Measurements from ENCODE around the gene PLXNA2.

- no peak for TF ChIP-seq EZH2 (IDR thresholded peaks at IDR 0.05; ENCODE audit: borderline replicate concordance, insufficient read depth, low read depth, low read length, poor library complexity, severe bottlenecking)
- no peak for TF ChIP-seq CTCF (IDR thresholded peaks at IDR 0.05)
Measured at GRCh38 chr1:208083715-208084085, 160.5 kb downstream of the PLXNA2 start.
